HG02623 (cell line): ENCODE data around the gene DKK3.
A peak's percentile ranks its signal among the peaks of the same experiment; 100 is the strongest.

ENCODE experiments used
- ATAC-seq: cut with Tn5 transposase; IDR thresholded peaks from one replicate; pipeline ENCODE4 v1.9.1; 2021; ENCODE audit warnings: moderate library complexity; ENCODE audit not compliant: unreplicated experiment

DKK3 gene

DNA sequence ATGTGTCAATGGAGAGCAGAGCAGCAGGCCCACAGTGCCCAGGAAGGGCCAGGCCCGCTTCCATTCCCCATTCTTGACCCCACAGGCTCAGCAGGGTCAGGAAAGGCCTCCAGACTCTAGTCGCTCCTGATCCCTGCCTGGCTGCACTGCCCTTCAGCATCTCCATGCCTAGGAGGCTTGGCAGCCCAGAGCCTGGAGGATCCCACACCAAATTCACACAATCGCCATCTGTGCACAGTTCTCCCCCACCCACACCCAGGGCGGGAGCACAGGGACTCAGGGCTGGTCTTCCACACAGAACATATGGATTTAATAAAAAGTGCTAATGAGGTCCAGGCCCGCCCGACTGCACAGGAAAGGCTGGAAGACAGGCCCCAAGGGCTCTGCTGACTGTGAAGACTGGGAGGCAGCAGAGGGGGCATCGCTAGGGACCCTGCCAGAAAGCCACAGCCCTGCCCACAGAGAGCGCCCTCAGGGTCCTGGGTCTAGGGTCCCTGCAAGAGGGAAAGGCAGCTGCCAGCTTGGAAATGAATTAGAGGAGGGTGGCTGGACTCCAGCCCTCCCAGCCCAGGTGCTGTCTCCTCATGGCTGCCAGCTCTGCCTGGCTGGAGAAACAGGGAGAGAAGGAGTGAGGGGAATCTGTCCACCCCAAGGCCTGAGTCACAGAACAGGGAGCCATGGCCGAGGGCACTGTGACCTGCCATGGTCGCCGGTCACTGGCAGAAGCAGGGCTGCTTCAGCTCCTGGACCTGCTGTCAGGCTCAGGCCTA, 39.7 kb downstream of the DKK3 start:
- no peak for ATAC-seq

GRCh38 chr11:11967669-11968510, 40.5 kb downstream of the DKK3 start:
- ATAC-seq, result no peak

DNA sequence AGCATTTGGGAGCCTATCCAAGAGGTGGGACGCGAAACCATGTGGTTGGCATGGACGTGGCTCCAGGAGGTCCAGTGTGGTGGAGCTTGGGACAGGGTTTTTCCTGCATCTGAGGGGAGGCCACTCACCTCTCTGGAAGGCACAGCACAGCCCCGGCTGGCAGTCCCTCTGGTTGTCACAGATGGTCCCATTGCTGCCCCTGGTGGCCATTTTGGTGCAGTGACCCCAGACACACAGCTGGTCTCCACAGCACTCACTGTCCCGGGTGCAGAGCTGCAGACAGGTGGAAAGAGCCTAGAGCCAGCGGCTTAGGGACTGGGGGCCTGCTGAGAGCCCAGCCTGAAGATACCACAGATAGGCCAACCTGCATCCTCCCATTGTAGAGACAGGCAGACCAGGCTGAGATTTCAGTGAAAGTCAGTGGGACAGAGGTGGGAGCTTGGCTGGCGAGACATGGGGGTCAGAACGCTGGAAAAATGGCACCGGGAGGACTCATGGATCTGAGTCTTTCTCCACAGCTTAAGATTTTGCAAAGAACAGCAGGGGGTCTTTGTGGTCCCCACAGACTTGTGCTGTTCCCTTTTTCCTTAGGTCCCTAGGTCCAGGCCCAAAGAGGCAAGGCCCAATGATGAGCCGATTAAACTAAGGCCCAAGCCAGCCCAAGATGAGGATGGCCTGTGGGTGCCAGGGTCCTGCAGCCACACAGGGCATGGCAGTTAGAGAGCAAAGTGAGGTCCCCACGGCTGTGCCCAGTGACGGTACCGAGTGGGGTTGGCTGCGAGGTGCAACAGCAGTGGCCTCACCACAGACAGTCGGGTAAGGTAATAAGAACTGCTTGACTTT, 41.4 kb downstream of the DKK3 start:
- peak; percentile 96 for ATAC-seq

GRCh38 chr11:11966354-11966741, 42.1 kb downstream of the DKK3 start:
- ATAC-seq, result no peak

GRCh38 chr11:11965656-11966353, 42.6 kb downstream of the DKK3 start:
- no peak for ATAC-seq

DNA sequence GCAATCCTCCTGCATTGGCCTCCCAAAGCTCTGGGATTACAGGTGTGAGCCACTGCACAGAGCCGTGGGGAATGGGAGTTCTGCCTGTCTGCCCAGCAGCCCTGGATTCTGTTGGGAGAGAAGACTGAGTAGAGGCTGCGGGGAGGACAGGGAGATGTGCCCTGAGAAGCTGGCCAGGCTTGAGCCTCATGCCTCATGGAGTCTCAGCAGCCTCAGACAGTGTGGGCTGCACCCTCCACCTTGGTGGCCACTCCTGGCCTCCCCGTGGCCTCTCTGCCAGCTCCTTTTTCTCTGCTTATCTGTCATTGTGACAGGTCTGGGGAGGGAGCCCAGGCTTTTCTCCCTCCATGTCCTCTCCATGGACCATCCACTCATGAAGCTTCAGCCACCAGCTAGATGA, 43.2 kb downstream of the DKK3 start:
- ATAC-seq, result no peak

DNA sequence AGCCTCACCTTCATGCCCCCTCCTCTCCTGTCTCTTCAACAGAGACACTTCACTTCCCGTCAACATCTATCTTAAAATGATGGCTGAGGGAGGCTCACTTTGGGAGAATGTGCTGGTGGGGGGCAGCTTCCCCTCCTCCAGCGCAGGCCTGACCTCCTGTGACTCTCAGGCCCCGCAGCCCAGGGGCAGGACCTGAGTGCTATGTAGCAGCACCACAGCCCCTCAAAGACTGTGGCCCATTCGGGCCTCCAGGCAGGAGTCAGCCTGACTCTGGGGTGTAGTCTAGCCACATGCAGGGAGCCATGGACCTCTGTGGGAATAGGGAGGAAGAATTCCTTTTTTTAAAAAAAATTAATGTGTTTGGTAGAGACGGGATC, 43.7 kb downstream of the DKK3 start:
- no peak for ATAC-seq

- no peak for ATAC-seq
These were observed 44.3 kb downstream of the DKK3 start for GRCh38 chr11:11963842-11964773.

DNA sequence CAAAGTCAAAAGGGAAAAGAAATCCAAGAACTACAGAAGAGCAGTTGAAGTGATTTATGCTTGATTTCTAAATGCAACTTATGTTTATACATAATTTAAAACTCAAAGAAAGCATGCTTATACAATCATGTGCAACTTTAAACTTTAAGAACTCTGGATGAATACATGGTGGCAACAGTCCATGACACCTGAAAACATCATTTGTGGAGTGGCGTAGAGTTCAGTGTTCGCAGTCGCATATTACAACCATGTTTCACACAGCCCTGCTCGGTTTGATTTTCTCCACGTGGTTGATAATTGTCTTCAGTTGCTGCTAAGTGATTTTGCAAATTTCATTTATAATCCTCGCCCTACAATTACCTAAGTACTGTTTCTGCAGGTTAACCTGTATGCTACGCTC, 45.4 kb downstream of the DKK3 start:
- no peak for ATAC-seq

DNA sequence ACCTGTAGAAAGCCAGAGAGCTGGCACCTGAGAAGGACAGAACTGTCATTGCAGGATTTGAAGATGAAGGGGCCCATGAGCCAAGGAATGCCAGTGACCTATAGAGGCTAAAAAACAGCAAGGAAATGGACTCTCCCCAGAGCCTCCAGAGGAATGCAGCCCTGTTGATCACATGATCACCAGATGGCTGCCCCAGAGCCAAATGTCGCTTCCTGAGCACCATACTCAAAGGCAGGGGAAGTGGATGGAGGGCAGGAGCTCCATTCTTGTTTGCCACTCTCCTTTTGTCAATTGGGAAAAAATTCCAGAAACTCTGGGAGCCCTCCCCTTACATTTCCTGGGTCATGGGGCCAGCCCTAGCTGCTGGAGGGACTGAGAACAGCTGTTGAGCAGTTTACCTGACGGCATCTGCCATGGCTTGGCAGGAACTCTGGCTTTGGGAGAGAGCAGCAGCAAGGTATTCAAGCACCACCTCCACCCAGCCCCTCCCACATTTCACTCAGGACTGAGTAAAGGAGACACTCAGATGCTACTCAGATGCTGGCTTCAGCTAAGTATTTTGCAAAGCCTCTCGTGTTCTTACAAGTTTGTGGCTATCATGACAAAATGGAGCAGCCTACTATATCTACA, 46.9 kb downstream of the DKK3 start:
- ATAC-seq, result no peak

- ATAC-seq, result no peak
These were observed 47.7 kb downstream of the DKK3 start for GRCh38 chr11:11960687-11961086.

- no peak for ATAC-seq
These were observed 48.8 kb downstream of the DKK3 start for GRCh38 chr11:11959601-11960000.

DNA sequence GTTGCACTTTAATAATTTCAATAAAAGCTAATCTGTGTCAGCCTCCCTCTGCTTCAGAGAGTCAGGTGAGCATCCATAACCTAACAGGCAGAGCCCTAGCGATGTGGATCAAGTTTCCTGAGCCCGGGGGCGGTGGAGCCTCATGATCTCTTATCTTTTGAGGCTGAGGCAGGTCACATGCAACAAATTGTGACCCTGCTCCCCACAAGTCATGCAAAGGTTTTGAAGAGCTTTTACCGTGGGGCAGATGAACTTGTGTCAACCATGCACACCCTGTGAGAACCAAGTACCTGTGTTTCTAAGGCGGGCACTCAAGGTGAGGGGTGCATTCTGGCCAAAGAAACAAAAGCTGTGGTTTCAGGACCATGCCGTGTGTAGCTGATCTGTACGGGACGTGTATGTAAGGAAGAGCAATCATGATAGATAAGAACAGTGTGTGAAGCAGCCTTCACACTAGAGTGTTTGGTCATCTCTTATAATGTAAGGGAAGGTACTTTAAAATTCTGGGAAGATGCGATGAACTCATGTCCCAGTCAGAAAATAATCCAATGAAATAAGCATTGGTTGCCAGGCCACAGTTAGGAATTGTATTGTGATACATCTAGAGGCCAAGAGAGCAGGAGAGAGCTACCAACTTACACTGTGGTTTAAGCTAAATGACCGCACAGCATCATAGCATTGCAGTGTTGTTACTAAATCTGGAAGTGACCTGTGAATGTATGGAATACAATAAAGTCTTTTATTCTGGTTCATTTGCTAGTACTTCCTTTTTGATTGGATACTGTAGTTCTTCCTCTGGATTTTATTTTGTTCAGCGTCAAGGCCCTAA, 49.8 kb downstream of the DKK3 start:
- no peak for ATAC-seq

GRCh38 chr11:11956006-11956405, 52.4 kb downstream of the DKK3 start:
- no peak for ATAC-seq

GRCh38 chr11:11952036-11952435, 56.4 kb downstream of the DKK3 start:
- ATAC-seq, result no peak

DNA sequence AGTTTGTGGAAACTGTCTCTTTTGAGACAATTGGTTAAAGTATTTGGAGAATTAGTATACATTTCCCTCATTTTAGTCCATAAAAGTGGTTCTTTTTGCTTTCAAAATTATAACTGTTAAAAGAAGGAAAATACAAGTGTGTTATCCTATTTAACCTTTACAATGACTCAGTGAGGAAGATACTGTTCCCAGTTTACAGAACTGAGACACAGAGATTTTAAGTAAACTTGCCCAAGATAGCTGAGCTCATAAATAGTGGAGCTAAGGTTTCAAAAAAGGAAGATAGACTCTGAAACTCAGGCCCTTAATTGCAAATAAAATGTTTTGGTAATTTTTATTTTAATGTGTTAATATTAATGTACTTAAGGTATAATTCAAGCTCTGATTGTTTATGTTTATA, 58.9 kb downstream of the DKK3 start:
- no peak for ATAC-seq

- ATAC-seq, result no peak
These were observed 60.0 kb downstream of the DKK3 start for GRCh38 chr11:11948242-11948947.

- ATAC-seq, result no peak
These were observed 60.6 kb downstream of the DKK3 start for GRCh38 chr11:11947825-11948224.
